MM.1S (cell line): ENCODE data around the gene SPECC1L.

Experiments used
- CTCF ChIP-seq: fragments of 300-600 bp; sonication (generic); IDR thresholded peaks from 2 replicates; pipeline ENCODE4 v1.5.1; 2016; ENCODE audit warnings: antibody characterized with exemption, low read length, mixed read lengths
- EZH2 ChIP-seq: fragments of 300-600 bp; sonication (generic); optimal IDR thresholded peaks from 2 replicates; pipeline ENCODE3; 2017; ENCODE audit warnings: low read depth, mild to moderate bottlenecking, antibody characterized with exemption, low read length, mixed read lengths

- TF ChIP-seq CTCF (no peak), EZH2 (no peak)
Measured at GRCh38 chr22:24315367-24315966, 44.8 kb downstream of the SPECC1L start.
